GM19463 (cell line): ENCODE results near the gene RRP8.

ENCODE experiments used
- ATAC-seq: cut with Tn5 transposase; IDR thresholded peaks from one replicate; pipeline ENCODE4 v1.9.1; 2021; ENCODE audit warnings: mild to moderate bottlenecking, moderate library complexity; ENCODE audit not compliant: unreplicated experiment

RRP8 gene

DNA sequence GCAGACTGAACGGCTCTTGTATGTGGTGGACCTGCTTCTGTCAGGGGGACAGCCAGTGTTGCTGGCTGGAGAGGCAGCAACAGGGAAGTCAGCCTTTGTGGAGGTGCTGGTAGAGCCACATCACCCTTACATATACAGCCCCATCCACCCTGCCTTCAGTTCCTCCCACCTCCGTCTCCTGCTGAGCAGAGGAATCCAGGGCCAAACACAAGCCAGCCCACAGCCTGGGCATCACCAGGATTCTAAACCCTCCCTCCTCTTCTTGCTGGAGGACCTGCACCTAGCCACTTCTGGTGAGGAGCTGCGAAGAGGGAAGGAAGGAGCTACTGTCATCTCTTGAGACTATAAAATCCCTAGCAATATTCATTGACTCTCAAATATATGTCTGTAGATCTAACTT is 54.8 kb downstream of the RRP8 start:
- ATAC-seq = no peak

DNA sequence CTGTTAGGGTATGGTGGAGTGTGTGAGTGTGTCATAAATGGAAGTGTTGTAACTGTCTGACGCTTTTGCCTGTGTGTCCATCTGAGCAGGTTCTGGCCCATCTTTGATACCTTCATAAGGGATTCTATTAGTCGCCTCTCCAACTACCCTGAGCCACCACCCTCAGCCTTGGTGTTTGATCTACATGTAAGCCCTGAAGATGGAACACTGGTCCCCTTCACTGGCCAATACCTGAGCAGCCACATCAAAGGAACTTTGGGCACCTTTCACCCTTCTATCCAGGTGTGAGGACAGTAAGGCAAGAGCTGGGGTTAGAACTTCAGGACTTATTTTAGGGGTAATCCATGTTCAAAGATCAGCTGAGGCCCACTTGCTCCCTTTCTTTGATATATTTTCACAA is 55.3 kb downstream of the RRP8 start:
- no peak for ATAC-seq

GRCh38 chr11:6547177-6547576 is 56.2 kb downstream of the RRP8 start:
- ATAC-seq = no peak

GRCh38 chr11:6546735-6547134 is 56.7 kb downstream of the RRP8 start:
- no peak for ATAC-seq

GRCh38 chr11:6545917-6546605 is 57.4 kb downstream of the RRP8 start:
- no peak for ATAC-seq
